ENCODE results near the gene S100A16.
"Not testable (repeated sequence)": the region's sequence is repeated elsewhere in the genome, so short reads cannot be mapped to it uniquely, and the experiment has no call there.

The S100A16 gene

DNA sequence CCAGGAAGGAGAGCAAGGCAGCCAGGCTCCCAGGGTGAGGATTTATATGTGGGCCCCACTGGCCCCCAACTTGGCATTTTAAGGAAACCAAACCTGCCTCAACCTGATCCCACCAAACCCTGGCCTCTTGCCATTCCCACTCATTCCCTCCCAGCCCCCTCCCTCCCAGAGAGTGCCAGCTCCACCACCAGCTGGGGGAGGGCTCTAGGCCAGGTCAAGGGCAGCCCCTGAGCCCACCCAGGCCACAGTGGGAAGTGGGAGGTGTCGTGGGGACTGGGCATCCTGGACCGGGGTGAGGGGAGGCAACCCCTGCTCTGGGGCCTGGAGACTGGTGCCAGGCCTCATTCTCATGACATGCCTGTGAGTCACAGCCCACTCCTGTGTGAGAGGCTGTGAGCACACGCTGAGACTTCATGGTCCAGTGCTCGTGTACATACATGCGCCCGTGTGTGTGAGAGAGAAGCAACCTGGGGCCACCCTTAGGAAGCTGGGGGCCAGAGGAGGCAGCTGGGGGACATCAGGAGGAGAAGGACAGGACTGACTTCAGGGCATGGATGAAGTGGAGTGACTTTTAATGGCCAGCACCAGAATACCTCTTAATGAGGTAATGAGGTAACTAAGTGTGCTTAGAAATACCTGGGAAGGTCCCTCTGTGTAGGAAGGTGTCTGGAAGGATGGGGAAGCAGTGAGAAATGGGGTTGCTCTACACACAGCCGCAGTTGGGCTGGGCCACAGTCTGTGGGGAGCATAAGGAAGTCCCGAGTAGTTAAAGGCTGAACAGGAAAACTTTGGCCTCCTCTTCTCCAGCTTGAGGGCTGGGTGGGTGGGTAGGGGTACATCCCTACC is 47.2 kb downstream of the S100A16 start, which contains the start of gene S100A2:
S100A2 (minus strand) TSS at position 316 of the 846 bp plus-strand sequence. CDS start 1,967 bp downstream, outside the sequence.
- peak; percentile 98 for DNase-seq (ENCODE audit: low spot score)
- FAIRE-seq: peak; percentile 90

DNA sequence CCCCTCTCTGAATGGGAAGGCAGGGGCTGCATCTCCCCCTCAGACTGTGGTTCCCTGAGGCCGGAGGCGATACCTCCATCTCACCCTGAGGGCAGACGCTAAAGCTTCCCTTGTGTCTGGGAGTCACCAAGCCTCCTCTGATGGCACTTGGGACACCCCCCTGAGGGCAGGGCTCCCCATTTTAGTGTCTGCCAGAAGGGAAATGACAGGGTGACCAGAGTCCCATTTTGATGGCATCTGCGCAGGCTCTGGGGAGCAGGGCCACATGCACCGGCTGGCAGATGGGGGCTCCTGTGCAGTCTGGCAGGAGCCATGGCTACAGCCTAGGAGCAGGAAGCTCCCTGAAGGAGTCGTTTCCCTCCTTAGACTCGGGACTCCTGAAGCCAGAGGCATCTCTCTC is 48.9 kb downstream of the S100A16 start:
- FAIRE-seq: no peak
- no peak for DNase-seq (ENCODE audit: low spot score)

DNA sequence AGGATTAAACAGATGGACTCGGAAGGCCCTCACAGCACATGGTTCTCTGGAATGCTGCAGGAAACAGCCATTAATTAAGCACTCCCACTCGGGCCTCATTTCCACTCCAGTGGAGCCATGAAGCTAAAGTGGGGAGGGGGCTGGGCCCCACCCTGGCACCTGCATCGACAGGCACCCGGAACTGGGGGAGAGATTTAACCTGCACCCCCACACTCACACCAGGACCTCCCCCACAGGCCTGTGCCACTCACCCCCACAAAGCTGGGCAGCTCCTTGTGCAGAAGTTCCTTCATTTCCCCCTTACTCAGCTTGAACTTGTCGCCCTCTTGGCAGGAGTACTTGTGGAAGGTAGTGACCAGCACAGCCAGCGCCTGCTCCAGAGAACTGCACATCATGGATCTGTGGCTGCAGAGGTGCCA is 49.4 kb downstream of the S100A16 start:
- DNase-seq (ENCODE audit: low spot score) (no peak), FAIRE-seq (no peak)

DNA sequence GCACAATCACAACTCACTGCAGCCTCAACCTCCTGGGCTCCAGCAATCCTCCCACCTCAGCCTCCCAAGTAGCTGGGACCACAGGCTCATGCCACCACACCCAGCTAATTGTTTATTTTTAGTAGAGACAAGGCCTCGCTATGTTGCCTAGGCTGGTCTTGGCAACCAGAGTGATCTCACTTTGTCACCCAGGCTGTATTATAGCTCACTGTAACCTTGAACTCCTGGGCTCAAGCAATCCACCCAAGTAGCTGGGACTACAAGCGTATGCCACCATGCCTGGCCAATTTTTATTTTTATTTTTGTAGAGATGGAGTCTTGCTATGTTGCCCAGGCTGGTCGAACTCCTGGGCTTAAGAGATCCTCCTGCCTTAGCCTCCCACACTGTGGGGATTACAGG is 50.9 kb downstream of the S100A16 start:
- not testable (repeated sequence) for DNase-seq (ENCODE audit: low spot score); FAIRE-seq

DNA sequence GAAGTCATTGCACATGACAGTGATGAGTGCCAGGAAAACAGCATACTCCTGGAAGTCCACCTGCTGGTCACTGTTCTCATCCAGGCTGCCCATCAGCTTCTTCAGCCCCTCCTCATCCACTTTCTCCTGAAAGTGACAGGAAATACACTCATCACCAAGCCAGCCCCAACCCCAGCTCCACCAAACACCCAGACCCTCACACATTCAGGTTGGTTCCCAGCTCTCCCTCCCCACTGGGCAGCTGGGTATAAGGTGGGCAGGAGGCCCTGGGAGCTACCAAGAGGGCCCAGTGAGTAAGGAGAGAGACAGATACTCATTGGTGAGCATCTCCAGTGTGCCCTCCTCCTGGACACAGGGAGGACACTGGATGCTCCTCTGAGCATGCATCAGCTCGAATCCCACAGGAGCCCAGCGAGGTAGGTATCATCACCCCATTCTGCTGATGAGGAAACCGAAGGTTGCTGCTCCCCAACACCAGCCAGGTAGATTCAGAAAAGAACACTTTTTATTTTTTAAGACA is 51.4 kb downstream of the S100A16 start:
- DNase-seq (ENCODE audit: low spot score) (no peak), FAIRE-seq (no peak)

DNA sequence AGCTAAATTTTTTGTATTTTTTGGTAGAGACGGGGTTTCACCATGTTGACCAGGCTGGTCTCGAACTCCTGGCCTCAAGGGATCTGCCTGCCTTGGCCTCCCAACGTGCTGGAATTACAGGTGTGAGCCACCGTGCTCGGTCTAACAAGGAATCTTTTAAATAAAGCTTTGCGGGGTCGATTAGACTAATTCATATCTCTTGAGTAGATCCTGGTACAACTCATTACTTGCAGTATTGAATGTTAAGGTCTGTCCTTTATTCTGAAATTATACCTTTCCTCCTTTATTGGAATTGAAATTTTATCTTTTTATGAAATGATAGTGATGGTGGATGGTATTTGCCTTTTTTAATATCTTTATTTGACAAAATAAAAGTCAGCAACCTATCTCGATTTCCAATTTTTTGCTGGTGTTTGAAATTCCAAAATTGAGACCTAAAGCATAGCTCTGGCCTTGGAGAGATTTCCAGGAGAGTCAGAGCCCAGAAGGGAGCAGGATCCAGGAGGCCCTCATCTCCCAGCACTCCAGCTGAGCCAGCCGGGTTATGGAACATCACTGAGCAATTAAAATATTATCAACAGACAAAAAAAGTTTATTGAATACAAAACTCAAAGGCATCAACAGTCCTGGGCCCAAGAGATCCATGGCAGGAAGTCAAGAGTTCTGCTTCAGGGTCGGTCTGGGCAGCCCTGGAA is 52.0 kb downstream of the S100A16 start:
- no peak for DNase-seq (ENCODE audit: low spot score)
- no peak for FAIRE-seq

DNA sequence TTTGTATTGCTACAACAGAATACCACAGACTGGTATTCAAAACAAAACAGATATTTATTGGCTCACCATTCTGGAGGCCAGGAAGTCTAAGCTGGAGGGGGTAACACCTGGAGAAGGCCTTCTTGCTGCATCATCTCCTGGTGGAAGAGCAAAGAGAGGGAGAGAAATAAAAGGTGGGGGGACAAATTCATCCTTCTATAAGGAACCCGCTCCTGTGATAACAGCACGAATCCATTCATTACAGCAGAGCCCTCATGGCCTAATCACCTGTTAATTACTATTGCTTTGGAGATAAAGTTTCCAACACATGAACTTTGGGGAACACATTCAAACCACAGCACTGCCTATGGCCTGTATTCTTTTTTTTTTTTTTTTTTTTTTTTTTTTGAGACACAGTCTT is 52.7 kb downstream of the S100A16 start:
- DNase-seq (ENCODE audit: low spot score): no peak

DNA sequence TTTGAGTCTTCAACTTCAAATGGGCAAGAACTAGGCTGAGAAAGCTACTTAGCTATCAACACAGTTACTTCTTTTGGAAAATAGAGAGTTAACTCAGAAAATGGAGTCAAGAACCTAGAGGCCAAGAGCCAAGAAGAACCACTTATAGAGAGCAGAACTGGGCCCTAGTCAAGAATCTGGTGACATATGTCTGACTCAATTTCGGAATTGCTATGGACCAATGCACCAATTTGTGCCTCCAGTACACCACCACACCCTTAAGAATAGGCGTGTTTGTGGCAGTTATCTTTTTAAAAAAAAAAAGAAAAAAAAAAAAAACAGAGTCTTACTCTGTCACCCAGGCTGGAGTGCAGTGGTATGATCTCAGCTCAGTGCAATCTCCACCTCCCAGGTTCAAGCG is 55.1 kb downstream of the S100A16 start:
- no peak for DNase-seq (ENCODE audit: low spot score)
- no peak for FAIRE-seq

More for the DNA sequence above, 52.7 kb downstream of the S100A16 start:
- FAIRE-seq: no peak

All from RCC 7860 (cell line).